GM23248 (cell line): ENCODE measurements around the gene AMBRA1.

Experiments used
- EZH2 ChIP-seq: fragments of 200-600 bp; sonication (generic); IDR thresholded peaks from 2 replicates; pipeline ENCODE4 v1.6.1; 2018; ENCODE audit warnings: antibody characterized with exemption, mild to moderate bottlenecking; ENCODE audit not compliant: insufficient read depth, poor library complexity, severe bottlenecking
- EZH2phosphoT487 ChIP-seq: fragments of 200-600 bp; sonication (generic); IDR thresholded peaks from 2 replicates; pipeline ENCODE4 v1.6.1; 2018; ENCODE audit warnings: antibody characterized with exemption, moderate library complexity, mild to moderate bottlenecking, low read depth; ENCODE audit not compliant: insufficient read depth

DNA sequence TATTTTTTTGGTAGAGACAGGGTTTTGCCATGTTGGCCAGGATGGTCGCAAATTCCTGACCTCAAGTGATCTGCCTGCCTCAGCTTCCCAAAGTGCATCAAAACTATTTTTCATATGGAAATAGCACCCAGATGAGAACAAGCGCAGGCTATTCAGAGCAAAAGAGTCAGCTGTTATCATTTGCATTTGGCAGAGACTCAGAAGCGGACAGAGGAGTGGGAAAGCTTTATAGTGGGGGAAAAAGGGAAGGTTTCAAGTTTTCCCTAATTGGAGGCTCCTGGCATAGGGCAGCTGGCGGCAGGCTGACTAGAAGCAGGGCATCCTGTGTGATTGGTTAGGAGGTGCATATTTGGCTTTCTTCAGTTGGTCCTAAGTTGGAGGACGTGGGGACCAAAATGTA lies 43.7 kb upstream of the AMBRA1 start:
- TF ChIP-seq EZH2 (no peak), EZH2phosphoT487 (no peak)
